HepG2 (cell line): ENCODE measurements around the gene RPL22L1. TPM values are rescaled to one million over a fixed set of nuclear protein-coding genes. Genes with fewer than 3 reads are reported as not detected.

Experiments used
- GTF2F1 ChIP-seq: fragments of 150-350 bp; IDR thresholded peaks from 2 replicates; pipeline ENCODE4 v1.6.1; 2014; ENCODE audit warnings: low read length
- IRF2 ChIP-seq: IDR thresholded peaks from 2 replicates; pipeline ENCODE4 v1.6.1; 2018; ENCODE audit warnings: missing genetic modification reagents, missing compliant biosample characterization
- KAT8 ChIP-seq: IDR thresholded peaks from 2 replicates; pipeline ENCODE4 v1.6.1; 2016; ENCODE audit warnings: missing genetic modification reagents, missing compliant biosample characterization
- MIER3 ChIP-seq: IDR thresholded peaks from 2 replicates; pipeline ENCODE4 v1.6.1; 2016; ENCODE audit warnings: missing compliant biosample characterization, borderline replicate concordance
- NFKBIZ ChIP-seq: IDR thresholded peaks from 2 replicates; pipeline ENCODE4 v1.6.1; 2018; ENCODE audit warnings: missing genetic modification reagents, missing compliant biosample characterization
- NKX3-1 ChIP-seq: sonication (generic); formaldehyde crosslinking; IDR thresholded peaks from 2 replicates; pipeline ENCODE4 v1.5.0; 2020; ENCODE audit warnings: missing genetic modification reagents
- PHF20 ChIP-seq: sonication (generic); formaldehyde crosslinking; IDR thresholded peaks from 2 replicates; pipeline ENCODE4 v1.5.0; 2020; ENCODE audit warnings: mild to moderate bottlenecking, missing genetic modification reagents
- PRPF4 ChIP-seq: fragments of 200-400 bp; formaldehyde crosslinking; IDR thresholded peaks from 2 replicates; pipeline ENCODE4 v1.6.1; 2016; ENCODE audit warnings: low read length, low read depth; ENCODE audit not compliant: poor library complexity, severe bottlenecking
- RBM22 ChIP-seq: fragments of 200-400 bp; formaldehyde crosslinking; optimal IDR thresholded peaks from 2 replicates; pipeline ENCODE3; 2017; ENCODE audit warnings: mild to moderate bottlenecking, low read length, moderate library complexity
- SCMH1 ChIP-seq: sonication (generic); formaldehyde crosslinking; IDR thresholded peaks from 2 replicates; pipeline ENCODE4 v1.9.0; 2021; ENCODE audit warnings: missing genetic modification reagents, mild to moderate bottlenecking, borderline replicate concordance
- ZNF224 ChIP-seq: sonication (generic); formaldehyde crosslinking; IDR thresholded peaks from 2 replicates; pipeline ENCODE4 v1.5.0; 2020; ENCODE audit warnings: mild to moderate bottlenecking, missing genetic modification reagents
- ZNF407 ChIP-seq: sonication (generic); formaldehyde crosslinking; IDR thresholded peaks from one replicate; pipeline ENCODE4 v1.5.1; 2020; ENCODE audit warnings: mild to moderate bottlenecking, missing genetic modification reagents; ENCODE audit errors: not compliant biosample characterization
- ZNF619 ChIP-seq: sonication (generic); formaldehyde crosslinking; IDR thresholded peaks from 2 replicates; pipeline ENCODE4 v1.4.0; 2020; ENCODE audit warnings: mild to moderate bottlenecking, missing genetic modification reagents
- ZNF800 ChIP-seq: sonication (generic); formaldehyde crosslinking; IDR thresholded peaks from 2 replicates; pipeline ENCODE4 v1.4.0; 2020; ENCODE audit warnings: missing genetic modification reagents
- ZSCAN31 ChIP-seq: sonication (generic); formaldehyde crosslinking; IDR thresholded peaks from 2 replicates; pipeline ENCODE4 v1.5.0; 2020; ENCODE audit warnings: low read depth, mild to moderate bottlenecking, missing genetic modification reagents
- ZSCAN5A ChIP-seq: sonication (generic); formaldehyde crosslinking; IDR thresholded peaks from 2 replicates; pipeline ENCODE4 v1.8.0; 2022; ENCODE audit warnings: mild to moderate bottlenecking, missing genetic modification reagents, borderline replicate concordance
- polyA plus RNA-seq, 8 experiments: library from polyadenylated mRNA; depleted of rRNA in 3 of 8; stranded (reverse) in 7 of 8; unstranded in 1 of 8; fragments of >200 nt; fragmentation: Illumina TruSeq in 4 of 8; extraction: Trizol in 4 of 8; gene quantifications; 2 replicates each; pipeline versions ENCODE4 v1.2.1 to v1.2.3, GENCODE V29; 2011 to 2016; ENCODE audit warnings: low read depth in 4 of 8, missing spikeins in 1 of 8, mixed read lengths in 1 of 8; ENCODE audit not compliant: insufficient read depth in 1 of 8
- total RNA-seq, 5 experiments: library from RNA; depleted of rRNA; stranded (reverse); fragments of >200 nt; fragmentation: Illumina TruSeq; extraction: Trizol; gene quantifications; 2 replicates each; pipeline ENCODE4 v1.2.3, GENCODE V29; 2016; ENCODE audit warnings: low read depth in 1 of 5

The RPL22L1 gene
- total and polyA plus RNA-seq, 2 of the 13 experiments (the other 11 are each of a cell fraction or from before 2014, with no cell fraction given) = 42.7 to 152 TPM

- TF ChIP-seq ZNF407 (CRISPR knock-in tag) (no peak), PHF20 (no peak), RBM22 (no peak), ZSCAN5A (CRISPR knock-in tag) (0 out of 2 replicates have a peak, but pooled peaks have one; percentile 55), KAT8 (CRISPR knock-in tag) (peak; percentile 71; the same call in 1 of the 2 replicates), GTF2F1 (no peak), ZSCAN31 (CRISPR knock-in tag) (0 out of 2 replicates have a peak, but pooled peaks have one; percentile 5), IRF2 (CRISPR knock-in tag) (peak; percentile 44; the same call in 1 of the 2 replicates), ZNF619 (CRISPR knock-in tag) (no peak), SCMH1 (no peak), NFKBIZ (peak; percentile 52; the same call in 1 of the 2 replicates), ZNF800 (CRISPR knock-in tag) (peak; percentile 92), ZNF224 (CRISPR knock-in tag) (peak; percentile 71; the same call in 1 of the 2 replicates), NKX3-1 (CRISPR knock-in tag) (0 out of 2 replicates have a peak, but pooled peaks have one; percentile 35), PRPF4 (no peak), MIER3 (peak; percentile 24; the same call in 1 of the 2 replicates)
Measured at GRCh38 chr3:170908235-170909116, 38.5 kb upstream of the RPL22L1 start, which contains the start of gene EIF5A2 (continued).
